Measurements from ENCODE around the gene FYN. TPM values are rescaled to one million over a fixed set of nuclear protein-coding genes. Genes with fewer than 3 reads are reported as not detected.

The FYN gene
- total and polyA plus RNA-seq, 10 of the 15 experiments (the other 5 are each of a cell fraction or from before 2014, with no cell fraction given), result 51.4 to 247 (median 138) TPM

- TF ChIP-seq E2F8 (IDR thresholded peaks at IDR 0.05; ENCODE audit: low read depth, partially characterized antibody) (no peak), RAD21 (IDR thresholded peaks at IDR 0.05; ENCODE audit: insufficient read depth, low read depth, low read length) (peak; percentile 62), SMC3 (IDR thresholded peaks at IDR 0.05; ENCODE audit: borderline replicate concordance, low read length) (peak; percentile 48; the same call in 1 of the 2 replicates), CREM (IDR thresholded peaks at IDR 0.05; ENCODE audit: low read depth) (peak; percentile 90), SKIL (IDR thresholded peaks at IDR 0.05; ENCODE audit: low read depth, poor library complexity, severe bottlenecking) (peak; percentile 29), NFIC (IDR thresholded peaks at IDR 0.05; ENCODE audit: low read depth, low read length) (no peak; the same call in 1 of the 2 replicates), SMAD5 (IDR thresholded peaks at IDR 0.05; ENCODE audit: low read depth) (no peak), PAX8 (IDR thresholded peaks at IDR 0.05) (no peak; the same call in 1 of the 2 replicates), RB1 (IDR thresholded peaks at IDR 0.05; ENCODE audit: borderline replicate concordance) (no peak), CREB1 (IDR thresholded peaks at IDR 0.05; ENCODE audit: low read depth) (peak; percentile 96), JUND (IDR thresholded peaks at IDR 0.05; ENCODE audit: low read depth, low read length) (peak; percentile 70; the same call in 1 of the 2 replicates), NBN (IDR thresholded peaks at IDR 0.05) (peak; percentile 58; the same call in 1 of the 2 replicates), ETV6 (conservative IDR thresholded peaks at IDR 0.05 in 1 of 2, IDR thresholded peaks at IDR 0.05 in 1 of 2; ENCODE audit: borderline replicate concordance in 1 of 2, low read depth in 1 of 2) (peak in 1 of 2 experiments; percentile 74; a peak in 1 of 4 replicates), IRF4 (IDR thresholded peaks at IDR 0.05; ENCODE audit: low read depth, low read length) (peak; percentile 86; the same call in 1 of the 2 replicates), ZBTB4 (CRISPR knock-in tag; IDR thresholded peaks at IDR 0.05) (no peak), SIX5 (IDR thresholded peaks at IDR 0.05; ENCODE audit: low read depth, low read length, severe bottlenecking) (no peak), EZH2 (IDR thresholded peaks at IDR 0.05; ENCODE audit: borderline replicate concordance, control insufficient read depth, low read depth, low read length) (no peak), MEF2B (IDR thresholded peaks at IDR 0.05; ENCODE audit: partially characterized antibody, poor library complexity, severe bottlenecking) (peak; percentile 63), POLR2AphosphoS5 (IDR thresholded peaks at IDR 0.05; ENCODE audit: low read length) (peak; percentile 40; the same call in 1 of the 2 replicates), CBFB (IDR thresholded peaks at IDR 0.05; ENCODE audit: low read depth) (peak; percentile 65; the same call in 1 of the 2 replicates), IKZF2 (IDR thresholded peaks at IDR 0.05) (peak; percentile 71 to 79), IKZF1 (conservative IDR thresholded peaks at IDR 0.05) (peak; percentile 71)
Observed at GRCh38 chr6:111804627-111805235, 68.5 kb downstream of the FYN start (continued).
